Left ventricle myocardium inferior (tissue), 1 donor: ENCODE measurements around the gene XRCC5. TPM values are rescaled to one million over a fixed set of nuclear protein-coding genes. Genes with fewer than 3 reads are reported as not detected.

Experiments used
- DNase-seq: peaks from one replicate; pipeline ENCODE4 v3.0.0-alpha.2; 2020
- H3K27ac ChIP-seq: fragments of 200-600 bp; replicated peaks from 2 replicates; pipeline ENCODE4 v1.8.0; 2021
- H3K27me3 ChIP-seq: fragments of 200-600 bp; 2 replicates; pipeline ENCODE4 v1.8.0; 2021; ENCODE audit warnings: low read depth
- H3K36me3 ChIP-seq: fragments of 200-600 bp; 2 replicates; pipeline ENCODE4 v1.8.0; 2021
- H3K4me1 ChIP-seq: fragments of 200-600 bp; 2 replicates; pipeline ENCODE4 v1.8.0; 2021
- H3K4me3 ChIP-seq: fragments of 200-600 bp; 2 replicates; pipeline ENCODE4 v1.8.0; 2021; ENCODE audit warnings: mild to moderate bottlenecking, moderate library complexity
- H3K9me3 ChIP-seq: fragments of 200-600 bp; replicated peaks from 2 replicates; pipeline ENCODE4 v1.8.0; 2021
- CTCF ChIP-seq: fragments of 200-600 bp; IDR thresholded peaks from 2 replicates; pipeline ENCODE4 v1.8.0; 2021; ENCODE audit warnings: antibody characterized with exemption, mild to moderate bottlenecking, borderline replicate concordance
- intact Hi-C: fragments of 100-400 bp; cut with micrococcal nuclease; formaldehyde crosslinking; loops from one replicate; pipeline ENCODE4 v1.11.0; 2022
- total RNA-seq: library from RNA; stranded (reverse); fragmentation: NEBNext Ultra II Directional; extraction: Animal tissue kit (Norgen Biotek cat#: 25700); gene quantifications from one replicate; pipeline ENCODE4 v1.2.1, GENCODE V29; 2021
- donor health status: DM: no; HTN: yes; CAD: no; lungs with severe emphysema.

XRCC5 gene
- total RNA-seq, 1 donor from 2014 or later: 110 TPM

- H3K27me3 ChIP-seq: no peaks in the 10 kb centered on the region
- peaks cover 77% of the 10 kb centered on the region for H3K36me3 ChIP-seq
- H3K27ac ChIP-seq: no peak overlapping the region
- no peak for DNase-seq
- no peaks in the 10 kb centered on the region for H3K9me3 ChIP-seq
- TF ChIP-seq CTCF: no peak
- no peaks in the 10 kb centered on the region for H3K4me1 ChIP-seq
- intact Hi-C loops: no loop called here
- H3K4me3 ChIP-seq: no peak overlapping the region
Observed at GRCh38 chr2:216155954-216156353, 46.8 kb downstream of the XRCC5 start.

- DNase-seq: no peak
- no peak overlapping the region for H3K27ac ChIP-seq
- H3K36me3 ChIP-seq: peaks cover 77% of the 10 kb centered on the region
Observed at GRCh38 chr2:216156822-216157221, 47.7 kb downstream of the XRCC5 start.

GRCh38 chr2:216159144-216159543, 50.0 kb downstream of the XRCC5 start:
- H3K27ac ChIP-seq: no peak overlapping the region
- H3K9me3 ChIP-seq: no peaks in the 10 kb centered on the region
- intact Hi-C loops: no loop called here
- H3K4me1 ChIP-seq: no peaks in the 10 kb centered on the region
- DNase-seq: no peak
- peaks cover 77% of the 10 kb centered on the region for H3K36me3 ChIP-seq
- H3K27me3 ChIP-seq: no peaks in the 10 kb centered on the region
- H3K4me3 ChIP-seq: no peak overlapping the region
- no peak for TF ChIP-seq CTCF

More at GRCh38 chr2:216156822-216157221, 47.7 kb downstream of the XRCC5 start:
- intact Hi-C loops: no loop called here
- no peaks in the 10 kb centered on the region for H3K4me1 ChIP-seq
- no peak overlapping the region for H3K4me3 ChIP-seq
- no peak for TF ChIP-seq CTCF
- H3K9me3 ChIP-seq: no peaks in the 10 kb centered on the region
- no peaks in the 10 kb centered on the region for H3K27me3 ChIP-seq

GRCh38 chr2:216159646-216160045, 50.5 kb downstream of the XRCC5 start:
- Histone ChIP-seq H3K27me3 (no peaks in the 10 kb centered on the region), H3K9me3 (no peaks in the 10 kb centered on the region), H3K36me3 (peaks cover 77% of the 10 kb centered on the region), H3K4me1 (no peaks in the 10 kb centered on the region), H3K4me3 (no peak overlapping the region), H3K27ac (no peak overlapping the region)
- intact Hi-C loops: no loop called here
- no peak for TF ChIP-seq CTCF
- no peak for DNase-seq

DNA sequence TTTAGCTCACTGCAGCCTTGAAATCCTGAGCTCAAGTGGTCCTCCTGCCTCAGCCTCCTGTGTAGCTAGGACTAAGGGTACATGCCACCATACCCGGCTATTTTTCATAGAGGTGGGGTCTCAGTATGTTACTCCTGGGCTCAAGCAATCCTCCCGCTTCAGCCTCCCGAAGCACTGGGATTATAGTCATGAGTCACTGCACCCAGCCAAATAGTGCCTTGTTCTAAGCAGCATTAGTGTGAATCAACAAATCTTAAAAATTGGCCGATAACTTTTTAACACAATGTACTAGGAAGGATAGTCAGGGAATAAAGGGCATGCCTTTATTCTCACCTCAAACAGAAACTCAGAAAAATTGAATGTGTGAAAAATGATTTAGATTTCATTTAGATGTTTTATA, 51.6 kb downstream of the XRCC5 start:
- Histone ChIP-seq H3K36me3 (peaks cover 75% of the 10 kb centered on the region), H3K9me3 (no peaks in the 10 kb centered on the region), H3K27ac (no peak overlapping the region), H3K4me1 (peaks cover 4% of the 10 kb centered on the region), H3K4me3 (no peak overlapping the region), H3K27me3 (no peaks in the 10 kb centered on the region)
- TF ChIP-seq CTCF: no peak
- intact Hi-C loops: no loop called here
- DNase-seq: no peak

DNA sequence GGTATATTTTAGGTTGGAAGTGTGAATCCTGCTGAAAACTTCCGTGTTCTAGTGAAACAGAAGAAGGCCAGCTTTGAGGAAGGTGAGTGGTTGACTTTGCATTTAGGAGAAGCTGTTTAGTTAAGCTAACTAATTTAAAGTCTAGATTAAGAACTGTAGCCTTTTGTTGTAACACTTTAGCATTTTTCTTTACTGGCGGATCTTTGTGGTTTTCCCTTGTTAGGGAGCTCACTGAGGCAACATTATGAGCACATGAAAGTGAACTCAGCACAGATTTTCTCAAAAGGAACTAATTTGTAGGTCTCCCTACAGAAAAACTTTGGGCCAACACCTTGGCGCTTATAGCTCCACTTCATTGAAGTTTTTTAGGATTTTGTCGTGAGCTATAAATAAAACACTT, 52.8 kb downstream of the XRCC5 start:
- DNase-seq: no peak
- no peaks in the 10 kb centered on the region for H3K27me3 ChIP-seq
- intact Hi-C loops: no loop called here
- H3K9me3 ChIP-seq: no peaks in the 10 kb centered on the region
- no peak overlapping the region for H3K4me3 ChIP-seq
- peaks cover 71% of the 10 kb centered on the region for H3K36me3 ChIP-seq
- TF ChIP-seq CTCF: no peak
- H3K27ac ChIP-seq: no peak overlapping the region
- peaks cover 7% of the 10 kb centered on the region for H3K4me1 ChIP-seq
